ENCODE results near the gene HLA-DQB1. TPM values are rescaled to one million over a fixed set of nuclear protein-coding genes. Genes with fewer than 3 reads are reported as not detected.

The HLA-DQB1 gene
- total and polyA plus RNA-seq, 2 donors (not counting 3 experiments of a cell fraction or from before 2014, with no cell fraction given), result not detected

DNA sequence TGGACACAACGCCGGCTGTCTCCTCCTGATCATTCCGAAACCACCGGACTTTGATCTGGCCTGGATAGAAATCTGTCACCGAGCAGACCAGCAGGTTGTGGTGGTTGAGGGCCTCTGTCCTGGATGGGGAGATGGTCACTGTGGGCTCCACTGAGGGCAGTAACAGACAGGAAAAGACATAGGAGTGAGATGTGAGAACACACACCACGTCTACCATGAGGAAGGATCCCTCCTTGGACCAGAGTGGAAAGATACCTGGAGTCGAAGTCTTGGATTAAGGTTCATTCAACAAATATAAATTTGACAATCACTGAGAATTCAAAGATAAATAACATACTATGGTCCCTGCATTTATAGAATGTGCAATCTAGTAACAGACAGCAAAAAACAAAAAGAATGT, 4.4 kb downstream of the HLA-DQB1 start:
- Histone ChIP-seq H2AFZ (ENCODE audit: low read depth, low read length) (no peak overlapping the region), H3K9ac (replicated peaks; ENCODE audit: extremely low read depth, insufficient read depth, low read length) (no peak overlapping the region), H3K27ac (ENCODE audit: insufficient read depth, low read depth, low read length) (no peak overlapping the region), H3K27me3 (ENCODE audit: control insufficient read depth in 2 of 2, insufficient read depth in 2 of 2, low read length in 2 of 2) (peaks cover 1 to 12% of the 10 kb centered on the region in 2 experiments), H4K20me1 (replicated peaks; ENCODE audit: control insufficient read depth, extremely low read depth, insufficient read depth, low read length) (no peaks in the 10 kb centered on the region), H3K4me3 (replicated peaks in 1 of 3; ENCODE audit: insufficient read depth in 1 of 3, low read depth in 1 of 3, low read length in 3 of 3) (no peak overlapping the region), H3K4me1 (ENCODE audit: control insufficient read depth, extremely low read depth, insufficient read depth, low read length) (no peaks in the 10 kb centered on the region), H3K79me2 (ENCODE audit: control insufficient read depth, insufficient read depth, low read length) (no peaks in the 10 kb centered on the region), H3K9me1 (replicated peaks; ENCODE audit: control insufficient read depth, extremely low read depth, insufficient read depth, low read length) (no peaks in the 10 kb centered on the region), H3K36me3 (ENCODE audit: control insufficient read depth in 2 of 2, extremely low read depth in 1 of 2, insufficient read depth in 2 of 2, low read length in 2 of 2) (no peaks in the 10 kb centered on the region), H3K9me3 (replicated peaks; ENCODE audit: control insufficient read depth, insufficient read depth, low read length) (no peaks in the 10 kb centered on the region), H3K4me2 (ENCODE audit: insufficient read depth, low read length) (no peak overlapping the region)
- dilution Hi-C loops (cut with MboI; ENCODE audit: extremely low pct_ligation_motif_present, low sequenced_read_pairs) (no loop called here), intact Hi-C loops (cut with micrococcal nuclease) (no loop called here)
- TF ChIP-seq POLR2A (IDR thresholded peaks at IDR 0.05; ENCODE audit: low read depth, low read length) (no peak), CTCF (IDR thresholded peaks at IDR 0.05; ENCODE audit: extremely low read depth in 1 of 2, insufficient read depth in 1 of 2, low read depth in 1 of 2, low read length in 2 of 2) (no peak), JUN (IDR thresholded peaks at IDR 0.05; ENCODE audit: borderline replicate concordance, insufficient read depth, insufficient read length, low read depth) (no peak), FOS (IDR thresholded peaks at IDR 0.05; ENCODE audit: borderline replicate concordance, insufficient read depth, low read length) (no peak)
- DNase-seq (ENCODE audit: low read depth, low spot score) (no peak), FAIRE-seq (no peak)
- BruUV-seq (replicated peaks), result no TSS peak
- ChIA-PET POLR2A (no interaction called here), CTCF (interaction anchor here (0.5 kb wide), 1 partner anchor 10 kb away, joined by 3 read pairs; no protein-coding TSS in a partner anchor)

DNA sequence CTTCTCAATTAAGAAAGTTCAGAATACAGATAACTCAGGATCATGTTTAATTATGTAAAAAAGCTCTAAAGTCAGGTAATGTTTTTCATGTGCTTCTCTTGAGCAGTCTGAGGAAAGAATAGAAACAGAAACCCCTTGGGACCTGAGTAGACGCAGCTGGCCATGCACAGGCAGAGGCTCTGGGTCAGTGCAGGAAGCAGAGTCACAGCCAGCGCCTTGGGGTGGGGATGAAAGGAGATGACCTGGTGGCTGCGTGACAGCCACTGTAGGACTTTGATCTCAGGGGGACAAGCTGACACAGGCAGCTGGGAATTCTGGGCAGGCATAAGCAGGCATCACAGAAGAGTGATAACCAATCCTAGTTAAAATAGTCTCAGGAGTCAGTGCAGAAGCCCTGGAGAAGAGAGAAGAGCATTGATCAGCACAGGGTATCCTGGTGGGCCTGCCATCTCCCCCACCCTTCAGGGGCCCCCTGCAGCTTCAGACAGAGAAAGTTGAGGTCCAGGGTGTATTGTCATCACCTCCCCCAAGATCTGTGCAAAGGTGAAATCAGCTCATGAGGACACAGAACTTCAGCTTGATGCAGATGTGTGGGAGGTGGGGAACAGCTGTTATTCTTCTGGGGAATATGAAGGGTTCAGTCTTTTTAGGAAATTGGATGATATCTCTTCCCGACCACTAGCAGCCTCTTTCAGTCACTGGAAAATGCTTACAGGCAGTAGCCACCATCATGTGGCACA, 6.4 kb downstream of the HLA-DQB1 start:
- no TSS peak for BruUV-seq (replicated peaks)
- no peaks in the 10 kb centered on the region for H3K36me3 ChIP-seq (ENCODE audit: control insufficient read depth in 2 of 2, extremely low read depth in 1 of 2, insufficient read depth in 2 of 2, low read length in 2 of 2)

More for the DNA sequence above, 6.4 kb downstream of the HLA-DQB1 start:
- dilution Hi-C loops (cut with MboI; ENCODE audit: extremely low pct_ligation_motif_present, low sequenced_read_pairs) (no loop called here), intact Hi-C loops (cut with micrococcal nuclease) (no loop called here)
- no peak overlapping the region for H2AFZ ChIP-seq (ENCODE audit: low read depth, low read length)
- H3K27me3 ChIP-seq (ENCODE audit: control insufficient read depth in 2 of 2, insufficient read depth in 2 of 2, low read length in 2 of 2), result no peaks in the 10 kb centered on the region
- no peak overlapping the region for H3K4me2 ChIP-seq (ENCODE audit: insufficient read depth, low read length)
- ChIA-PET CTCF (no interaction called here), POLR2A (no interaction called here)
- FAIRE-seq, result no peak
- H3K4me3 ChIP-seq (replicated peaks in 1 of 3; ENCODE audit: insufficient read depth in 1 of 3, low read depth in 1 of 3, low read length in 3 of 3), result no peak overlapping the region
- no peaks in the 10 kb centered on the region for H3K4me1 ChIP-seq (ENCODE audit: control insufficient read depth, extremely low read depth, insufficient read depth, low read length)
- DNase-seq (ENCODE audit: low read depth, low spot score), result no peak
- H3K9me3 ChIP-seq (replicated peaks; ENCODE audit: control insufficient read depth, insufficient read depth, low read length), result no peaks in the 10 kb centered on the region
- TF ChIP-seq, protein P1, sequence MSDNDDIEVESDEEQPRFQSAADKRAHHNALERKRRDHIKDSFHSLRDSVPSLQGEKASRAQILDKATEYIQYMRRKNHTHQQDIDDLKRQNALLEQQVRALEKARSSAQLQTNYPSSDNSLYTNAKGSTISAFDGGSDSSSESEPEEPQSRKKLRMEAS (IDR thresholded peaks at IDR 0.05; ENCODE audit: insufficient read depth, insufficient read length), result no peak
- TF ChIP-seq EZH2 (IDR thresholded peaks at IDR 0.05; ENCODE audit: borderline replicate concordance, low read depth, low read length, severe bottlenecking) (no peak), POLR2AphosphoS5 (IDR thresholded peaks at IDR 0.05; ENCODE audit: insufficient read depth, low read depth, low read length) (no peak), MYC (IDR thresholded peaks at IDR 0.05; ENCODE audit: low read depth, low read length) (no peak), GATA2 (IDR thresholded peaks at IDR 0.05; ENCODE audit: insufficient read depth, insufficient read length, low read depth, low read length) (no peak), FOS (IDR thresholded peaks at IDR 0.05; ENCODE audit: borderline replicate concordance, insufficient read depth, low read length) (no peak)
- no peaks in the 10 kb centered on the region for H4K20me1 ChIP-seq (replicated peaks; ENCODE audit: control insufficient read depth, extremely low read depth, insufficient read depth, low read length)
- H3K9ac ChIP-seq (replicated peaks; ENCODE audit: extremely low read depth, insufficient read depth, low read length), result no peak overlapping the region
- H3K9me1 ChIP-seq (replicated peaks; ENCODE audit: control insufficient read depth, extremely low read depth, insufficient read depth, low read length), result no peaks in the 10 kb centered on the region
- H3K79me2 ChIP-seq (ENCODE audit: control insufficient read depth, insufficient read depth, low read length), result no peaks in the 10 kb centered on the region
- no peak overlapping the region for H3K27ac ChIP-seq (ENCODE audit: insufficient read depth, low read depth, low read length)
